GM19372 (cell line): ENCODE measurements around the gene DNAL4.

Experiments
- ATAC-seq: cut with Tn5 transposase; IDR thresholded peaks from one replicate; pipeline ENCODE4 v1.9.1; 2021; ENCODE audit warnings: mild to moderate bottlenecking, low read depth, moderate library complexity; ENCODE audit not compliant: unreplicated experiment

Gene DNAL4

DNA sequence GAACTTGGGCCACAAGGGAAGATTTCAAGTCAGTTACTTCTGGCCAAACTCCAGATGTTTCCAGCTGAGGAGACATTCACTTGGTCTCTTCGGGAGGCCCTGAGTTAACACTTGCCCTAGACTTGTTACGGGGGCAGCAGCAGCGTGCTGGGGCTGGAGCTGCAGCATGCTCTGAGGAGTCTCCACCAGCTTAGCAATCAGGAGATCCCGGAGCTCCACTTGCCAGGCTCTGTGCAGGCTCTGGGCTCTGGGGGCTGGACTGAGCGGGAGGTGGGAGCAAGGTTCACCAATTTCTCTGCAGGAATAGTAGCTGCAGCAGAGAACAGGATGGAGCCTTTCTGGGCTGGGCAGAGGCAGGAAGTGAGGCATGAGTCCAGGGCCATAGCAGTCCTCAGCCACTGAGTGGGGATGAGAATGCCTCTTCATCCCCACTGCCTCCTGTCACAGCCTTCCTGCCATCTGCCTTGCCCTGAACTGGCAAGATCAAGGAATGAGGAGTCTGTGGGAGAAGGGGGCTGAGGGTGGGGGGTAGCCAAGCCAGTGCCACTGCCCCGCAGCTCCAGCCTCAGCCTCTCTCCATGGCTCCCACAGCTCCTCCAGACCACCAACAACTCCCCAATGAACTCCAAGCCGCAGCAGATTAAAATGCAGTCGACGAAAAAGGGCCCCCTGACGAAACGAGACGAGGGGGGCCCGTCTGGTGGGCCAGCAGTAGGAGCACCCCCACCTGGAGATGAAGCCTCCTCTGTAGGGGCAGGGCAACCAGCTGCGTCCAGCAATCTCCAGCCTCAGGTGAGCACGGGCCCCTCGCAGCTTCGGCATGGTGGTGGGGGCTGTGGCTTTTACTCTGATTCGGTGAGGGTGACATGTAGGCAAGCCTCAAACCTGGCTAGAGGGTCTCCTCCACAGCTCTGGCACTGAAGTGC, 64.8 kb downstream of the DNAL4 start:
- ATAC-seq, result no peak
